Colonic mucosa (tissue), 4 donors: ENCODE data around the gene CLDN5. TPM values are rescaled to one million over a fixed set of nuclear protein-coding genes. Genes with fewer than 3 reads are reported as not detected.

Experiments used
- DNase-seq: peaks from one replicate; pipeline ENCODE4 v3.0.0-alpha.2; 2020
- H3K27ac ChIP-seq: fragments of 200-600 bp; one replicate; pipeline ENCODE4 v1.8.0; 2021
- H3K27me3 ChIP-seq: fragments of 200-600 bp; one replicate; pipeline ENCODE4 v1.8.0; 2021
- H3K36me3 ChIP-seq: fragments of 200-600 bp; one replicate; pipeline ENCODE4 v1.8.0; 2021
- H3K4me1 ChIP-seq: fragments of 200-600 bp; one replicate; pipeline ENCODE4 v1.8.0; 2021; ENCODE audit warnings: mild to moderate bottlenecking
- H3K4me3 ChIP-seq: fragments of 200-600 bp; one replicate; pipeline ENCODE4 v1.8.0; 2021
- H3K9ac ChIP-seq, 2 donors: one replicate each; pipeline ENCODE4 v1.7.0; 2013; ENCODE audit warnings: control low read depth in 2 of 2, low read depth in 2 of 2, low read length in 2 of 2
- H3K9me3 ChIP-seq: fragments of 200-600 bp; one replicate; pipeline ENCODE4 v1.8.0; 2021
- CTCF ChIP-seq: fragments of 200-600 bp; IDR thresholded peaks from one replicate; pipeline ENCODE4 v1.8.0; 2022; ENCODE audit warnings: antibody characterized with exemption, mild to moderate bottlenecking
- intact Hi-C: fragments of 100-400 bp; cut with DNase I; formaldehyde crosslinking; loops from one replicate; pipeline ENCODE4 v1.14.1; 2022
- total RNA-seq, 2 donors: library from RNA; stranded (reverse); fragmentation: NEBNext Ultra II Directional in 1 of 2; extraction: Animal tissue kit (Norgen Biotek cat#: 25700) in 1 of 2; gene quantifications; one replicate each; pipeline ENCODE4 v1.2.1, GENCODE V29; 2021
- donor health status: healthy.
- donor health status: DM: no; HTN: no; CAD: no.
- donor health status: DM: no; HTN: no; CAD: no.

CLDN5 gene
- total RNA-seq, 2 donors from 2014 or later = 10.4 to 31.0 TPM

- intact Hi-C loops = no loop called here
- Histone ChIP-seq H3K4me1 (no peaks in the 10 kb centered on the region), H3K4me3 (no peak overlapping the region), H3K27ac (no peak overlapping the region), H3K27me3 (no peaks in the 10 kb centered on the region), H3K36me3 (no peaks in the 10 kb centered on the region), H3K9ac (no peak overlapping the region), H3K9me3 (no peaks in the 10 kb centered on the region)
- TF ChIP-seq CTCF = no peak
- DNase-seq = no peak
Observed at GRCh38 chr22:19497245-19497644, 27.0 kb downstream of the CLDN5 start.

GRCh38 chr22:19496324-19496630, 27.9 kb downstream of the CLDN5 start:
- Histone ChIP-seq H3K4me3 (no peak overlapping the region), H3K4me1 (no peaks in the 10 kb centered on the region), H3K27me3 (no peaks in the 10 kb centered on the region), H3K36me3 (no peaks in the 10 kb centered on the region), H3K27ac (no peak overlapping the region), H3K9ac (no peak overlapping the region), H3K9me3 (no peaks in the 10 kb centered on the region)
- intact Hi-C loops = no loop called here
- TF ChIP-seq CTCF = no peak
- DNase-seq = no peak

GRCh38 chr22:19495562-19496323, 28.5 kb downstream of the CLDN5 start:
- DNase-seq = no peak
- H3K27me3 ChIP-seq = no peaks in the 10 kb centered on the region
- H3K4me3 ChIP-seq = no peak overlapping the region
- intact Hi-C loops = no loop called here
- no peaks in the 10 kb centered on the region for H3K9me3 ChIP-seq
- TF ChIP-seq CTCF = no peak
- no peak overlapping the region for H3K9ac ChIP-seq
- no peaks in the 10 kb centered on the region for H3K4me1 ChIP-seq
- no peaks in the 10 kb centered on the region for H3K36me3 ChIP-seq
- H3K27ac ChIP-seq = no peak overlapping the region

GRCh38 chr22:19494676-19495173, 29.5 kb downstream of the CLDN5 start:
- intact Hi-C loops = loop anchor here (5.0 kb wide), 1 partner anchor 133 kb away; no protein-coding TSS in a partner anchor
- TF ChIP-seq CTCF = no peak
- no peaks in the 10 kb centered on the region for H3K36me3 ChIP-seq
- H3K4me3 ChIP-seq = no peak overlapping the region
- no peaks in the 10 kb centered on the region for H3K4me1 ChIP-seq
- DNase-seq = no peak
- H3K9ac ChIP-seq = no peak overlapping the region
- no peaks in the 10 kb centered on the region for H3K9me3 ChIP-seq
- no peak overlapping the region for H3K27ac ChIP-seq
- H3K27me3 ChIP-seq = no peaks in the 10 kb centered on the region

- intact Hi-C loops = loop anchor here (5.0 kb wide), 1 partner anchor 133 kb away; no protein-coding TSS in a partner anchor
Observed at GRCh38 chr22:19494001-19494560, 30.1 kb downstream of the CLDN5 start.

More at GRCh38 chr22:19494001-19494560, 30.1 kb downstream of the CLDN5 start:
- DNase-seq = no peak
- no peak overlapping the region for H3K9ac ChIP-seq
- H3K27ac ChIP-seq = no peak overlapping the region
- no peaks in the 10 kb centered on the region for H3K9me3 ChIP-seq
- H3K4me3 ChIP-seq = no peak overlapping the region
- no peaks in the 10 kb centered on the region for H3K27me3 ChIP-seq
- H3K4me1 ChIP-seq = no peaks in the 10 kb centered on the region
- TF ChIP-seq CTCF = no peak
- no peaks in the 10 kb centered on the region for H3K36me3 ChIP-seq
